ENCODE data around the gene USP11.

- TF ChIP-seq, protein P1, sequence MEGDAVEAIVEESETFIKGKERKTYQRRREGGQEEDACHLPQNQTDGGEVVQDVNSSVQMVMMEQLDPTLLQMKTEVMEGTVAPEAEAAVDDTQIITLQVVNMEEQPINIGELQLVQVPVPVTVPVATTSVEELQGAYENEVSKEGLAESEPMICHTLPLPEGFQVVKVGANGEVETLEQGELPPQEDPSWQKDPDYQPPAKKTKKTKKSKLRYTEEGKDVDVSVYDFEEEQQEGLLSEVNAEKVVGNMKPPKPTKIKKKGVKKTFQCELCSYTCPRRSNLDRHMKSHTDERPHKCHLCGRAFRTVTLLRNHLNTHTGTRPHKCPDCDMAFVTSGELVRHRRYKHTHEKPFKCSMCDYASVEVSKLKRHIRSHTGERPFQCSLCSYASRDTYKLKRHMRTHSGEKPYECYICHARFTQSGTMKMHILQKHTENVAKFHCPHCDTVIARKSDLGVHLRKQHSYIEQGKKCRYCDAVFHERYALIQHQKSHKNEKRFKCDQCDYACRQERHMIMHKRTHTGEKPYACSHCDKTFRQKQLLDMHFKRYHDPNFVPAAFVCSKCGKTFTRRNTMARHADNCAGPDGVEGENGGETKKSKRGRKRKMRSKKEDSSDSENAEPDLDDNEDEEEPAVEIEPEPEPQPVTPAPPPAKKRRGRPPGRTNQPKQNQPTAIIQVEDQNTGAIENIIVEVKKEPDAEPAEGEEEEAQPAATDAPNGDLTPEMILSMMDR (conservative IDR thresholded peaks at IDR 0.05; ENCODE audit: low read depth, low read length): no peak
- no peak for TF ChIP-seq EZH2 (IDR thresholded peaks at IDR 0.05; ENCODE audit: borderline replicate concordance, low read depth, low read length, poor library complexity, severe bottlenecking)
These were observed 64.1 kb downstream of the USP11 start for GRCh38 chrX:47296766-47297365.

Data from A673 (cell line).